NCI-H128 (cell line): ENCODE data around the gene DLGAP1.

Source experiments
- DNase-seq: peaks from one replicate; lab custom pipeline; 2025; ENCODE audit not compliant: unreplicated experiment; lab: John Stamatoyannopoulos, UW

Gene DLGAP1

DNA sequence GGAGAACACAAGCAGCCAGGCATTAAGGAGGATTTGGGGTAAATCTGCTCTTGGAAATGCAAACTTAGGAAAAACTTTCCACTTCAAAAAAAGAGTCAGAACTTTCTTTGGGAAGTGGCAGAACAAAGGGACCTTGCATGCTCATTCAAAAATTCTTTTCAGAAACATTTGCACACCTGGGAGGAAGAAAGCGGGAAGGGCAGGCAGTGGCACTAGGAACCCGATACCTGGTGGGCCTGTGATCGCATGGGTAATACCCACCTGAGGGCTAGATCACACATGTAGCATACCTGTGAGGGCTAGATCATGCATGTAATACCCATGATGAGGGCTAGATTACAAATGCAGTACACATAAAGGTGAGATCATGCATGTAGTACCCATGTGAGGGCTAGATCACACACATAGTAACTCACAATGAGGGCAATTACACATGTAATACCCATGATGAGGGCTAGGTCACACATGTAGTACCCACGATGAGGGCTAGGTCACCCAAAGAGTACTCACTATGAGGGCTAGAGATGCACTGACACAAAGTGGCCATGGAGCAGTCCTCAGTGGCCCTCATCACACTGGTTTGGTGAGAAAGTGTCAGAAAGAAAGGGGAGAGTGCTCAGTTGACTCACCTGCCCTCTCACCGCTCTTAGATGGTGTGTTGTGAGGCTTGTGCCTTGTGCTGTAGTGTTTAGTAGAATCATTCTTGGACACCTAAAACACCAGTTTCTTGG lies 212.5 kb downstream of the DLGAP1 start:
- no peak for DNase-seq

GRCh38 chr18:4241090-4241617 lies 214.0 kb downstream of the DLGAP1 start:
- no peak for DNase-seq

- DNase-seq: no peak
These were observed 216.1 kb downstream of the DLGAP1 start for GRCh38 chr18:4238966-4239365.

DNA sequence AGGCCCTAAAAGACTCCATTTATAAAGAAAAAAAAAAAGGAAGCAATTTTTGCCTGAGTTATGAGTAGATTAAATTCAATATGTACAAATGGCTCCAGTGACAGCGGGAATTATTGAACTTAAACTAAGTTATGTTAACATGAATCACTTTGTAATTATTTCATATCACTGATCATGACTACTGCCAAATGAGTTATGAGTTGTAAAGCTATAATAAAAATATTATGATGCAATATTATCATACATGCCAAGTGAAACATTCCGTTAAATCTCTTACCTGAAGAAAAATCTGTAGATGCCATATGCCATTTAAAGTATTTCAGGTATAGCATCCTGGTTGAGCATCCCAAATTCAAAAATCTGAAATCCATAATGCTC lies 217.5 kb downstream of the DLGAP1 start:
- no peak for DNase-seq

GRCh38 chr18:4236940-4237663 lies 218.0 kb downstream of the DLGAP1 start:
- DNase-seq: no peak

DNA sequence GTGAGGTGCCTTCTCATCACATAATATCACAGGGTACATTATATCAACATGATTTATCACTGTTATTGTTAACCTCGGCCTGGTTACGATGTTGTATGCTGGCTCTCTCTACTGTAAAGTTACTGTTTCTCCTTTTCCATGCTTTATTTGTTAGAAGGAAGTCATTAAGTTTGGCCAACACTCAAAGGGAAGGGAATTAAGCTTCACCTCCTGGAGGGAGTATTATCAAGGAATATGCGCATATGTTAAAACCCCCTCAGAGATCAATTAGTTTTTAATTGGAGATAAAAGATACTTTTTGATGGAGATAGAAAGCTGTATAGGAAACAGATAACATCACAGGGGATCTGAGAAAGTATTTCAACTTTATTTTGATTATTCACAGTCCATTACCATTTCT lies 221.6 kb downstream of the DLGAP1 start:
- DNase-seq: no peak

DNA sequence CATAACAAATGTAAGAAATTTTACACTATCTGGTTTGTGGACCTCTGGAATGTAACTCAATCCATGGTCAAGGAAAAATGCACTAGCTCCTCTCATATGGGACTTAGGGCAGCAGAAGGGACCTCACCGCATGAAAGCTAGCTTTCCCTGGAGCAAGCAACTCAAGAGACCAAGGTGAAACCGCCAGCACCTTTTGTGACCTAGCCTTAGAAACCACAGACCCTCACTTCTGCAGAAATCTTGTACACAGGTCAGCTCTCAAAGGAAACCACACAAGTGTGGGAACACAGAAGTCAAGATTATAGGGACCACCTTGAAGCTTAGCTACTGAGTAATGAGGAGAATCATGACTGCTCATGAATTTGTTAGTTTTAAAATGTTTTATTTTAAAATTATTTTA lies 222.5 kb downstream of the DLGAP1 start:
- no peak for DNase-seq

DNA sequence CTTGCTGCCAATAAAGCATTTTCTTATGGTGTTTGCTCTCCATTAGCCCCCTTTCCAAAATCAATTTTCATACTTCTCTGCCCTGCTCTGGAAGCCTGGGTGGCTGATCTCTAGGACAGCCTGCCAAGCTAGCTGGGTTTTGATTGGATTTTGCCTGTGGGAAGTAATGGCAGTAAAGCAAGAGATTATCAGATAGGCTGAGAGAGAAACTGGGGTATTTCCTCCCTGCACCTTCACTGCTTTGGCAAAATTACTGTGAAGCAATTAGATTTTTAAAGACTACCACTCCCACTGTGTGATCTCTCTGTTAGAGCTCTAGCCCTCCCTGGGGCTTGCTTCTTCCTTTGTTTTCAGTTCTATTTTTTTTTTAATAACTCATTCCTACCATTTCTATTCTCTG lies 223.8 kb downstream of the DLGAP1 start:
- DNase-seq: no peak

DNA sequence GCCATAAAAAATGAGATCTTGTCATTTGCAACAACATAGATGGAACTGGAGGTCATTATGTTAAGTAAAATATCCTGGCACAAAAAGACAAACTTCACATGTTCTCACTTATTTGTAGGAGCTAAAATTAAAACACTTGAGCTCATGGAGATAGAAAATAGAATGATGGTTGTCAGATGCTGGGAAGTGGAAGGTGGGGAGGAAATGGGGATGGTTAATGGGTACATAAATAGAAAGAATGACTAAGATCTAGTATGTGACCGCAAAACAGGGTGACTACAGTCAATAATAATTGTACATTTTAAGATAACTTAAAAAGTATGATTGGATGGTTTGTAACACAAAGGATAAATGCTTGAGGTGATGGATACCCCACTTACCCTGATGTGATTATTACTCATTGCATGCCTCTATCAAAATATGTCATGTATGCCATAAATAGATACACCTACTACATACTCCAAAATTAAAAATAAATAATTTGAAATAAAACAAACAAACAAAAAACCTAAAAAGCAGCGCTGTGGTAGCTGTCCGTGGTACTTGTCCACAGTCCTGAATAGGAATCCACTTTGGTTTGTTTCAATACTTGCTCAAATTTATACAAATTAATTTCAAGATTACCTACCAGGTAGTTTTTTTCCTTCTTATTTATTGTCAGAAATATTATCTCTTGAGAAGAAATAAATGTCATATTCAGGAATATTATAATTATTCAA lies 224.5 kb downstream of the DLGAP1 start:
- no peak for DNase-seq

DNA sequence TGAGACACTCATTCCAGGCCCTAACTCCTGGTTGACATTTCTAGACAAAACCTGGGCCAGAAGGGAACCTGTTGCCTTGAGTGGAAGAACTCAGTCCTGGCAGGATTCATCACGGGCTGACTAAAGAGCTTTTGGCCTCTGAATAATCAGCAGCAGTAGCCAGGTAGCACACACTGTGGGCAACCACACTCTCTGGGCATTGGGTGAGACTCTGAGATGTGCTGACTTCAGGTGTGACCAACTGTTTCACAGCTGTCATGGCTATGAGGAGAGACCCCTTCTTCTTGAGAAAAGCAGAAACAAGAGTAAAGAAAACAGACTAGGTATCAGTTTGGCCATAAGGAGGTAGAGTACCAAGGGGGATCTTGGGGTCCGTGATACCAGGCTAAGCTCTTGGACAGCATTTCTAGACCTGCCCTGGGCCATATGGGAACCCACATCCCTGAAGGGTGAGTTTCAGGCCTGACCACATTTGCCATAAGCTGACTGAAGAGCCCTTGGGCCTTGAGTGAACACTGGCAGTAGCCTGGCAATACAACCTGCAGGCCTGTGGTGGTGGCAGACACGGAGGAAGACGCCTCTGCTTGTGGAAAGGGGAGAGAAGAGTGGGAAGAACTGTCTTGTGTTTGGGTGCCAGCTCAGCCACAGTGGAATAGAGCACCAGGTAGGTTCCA lies 230.9 kb downstream of the DLGAP1 start:
- DNase-seq: no peak

DNA sequence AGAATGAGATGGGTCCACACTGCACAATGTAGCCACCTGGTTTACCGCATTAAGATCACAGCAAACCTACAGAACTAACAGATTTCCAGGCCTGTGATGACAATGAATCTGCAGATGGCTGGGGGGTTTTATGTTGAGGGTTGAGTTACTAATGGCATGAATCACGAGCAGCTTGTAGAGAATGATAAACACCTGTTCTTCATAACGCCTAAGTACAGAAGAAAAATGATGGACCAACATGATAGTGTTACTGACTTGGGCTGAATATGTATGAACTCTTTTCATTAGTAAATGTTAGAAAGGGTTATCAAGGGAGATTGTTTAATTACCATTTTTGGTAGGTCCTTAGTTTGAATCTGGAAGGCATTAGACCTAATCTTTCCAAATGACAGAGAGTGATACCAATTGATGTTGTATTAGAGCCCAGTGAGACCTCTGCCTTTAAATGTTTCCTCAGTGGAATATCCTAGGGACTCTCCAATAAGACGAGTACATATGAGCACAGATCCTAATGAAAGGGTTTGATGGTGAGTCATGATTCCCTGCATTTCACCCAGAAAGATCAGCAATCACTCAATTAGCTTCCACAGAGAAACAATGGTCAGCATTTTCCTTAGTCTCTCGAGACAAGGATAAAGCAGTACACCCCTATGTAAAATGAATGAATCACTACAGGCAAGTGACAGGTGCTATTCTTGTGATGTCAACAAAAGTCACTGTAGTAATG lies 243.8 kb downstream of the DLGAP1 start:
- no peak for DNase-seq

DNA sequence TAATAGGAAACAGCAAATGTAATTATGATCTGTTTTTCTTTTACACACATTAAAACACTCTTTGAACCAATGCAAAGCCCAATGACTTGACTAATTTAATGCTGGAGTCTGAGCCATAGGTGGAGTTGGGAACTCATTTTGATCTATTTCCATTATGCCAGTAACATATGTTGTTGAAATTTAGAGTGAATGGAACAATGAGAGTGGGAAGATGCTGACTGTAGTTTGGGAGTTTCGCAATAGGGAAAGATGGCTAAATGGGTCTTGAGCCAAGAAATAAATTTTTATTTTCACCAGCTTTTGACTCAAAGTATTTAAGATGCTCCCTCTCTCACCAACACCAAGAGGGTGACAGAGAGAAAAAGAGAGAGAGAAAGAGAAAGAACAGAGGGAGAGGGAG lies 246.7 kb downstream of the DLGAP1 start:
- no peak for DNase-seq

DNA sequence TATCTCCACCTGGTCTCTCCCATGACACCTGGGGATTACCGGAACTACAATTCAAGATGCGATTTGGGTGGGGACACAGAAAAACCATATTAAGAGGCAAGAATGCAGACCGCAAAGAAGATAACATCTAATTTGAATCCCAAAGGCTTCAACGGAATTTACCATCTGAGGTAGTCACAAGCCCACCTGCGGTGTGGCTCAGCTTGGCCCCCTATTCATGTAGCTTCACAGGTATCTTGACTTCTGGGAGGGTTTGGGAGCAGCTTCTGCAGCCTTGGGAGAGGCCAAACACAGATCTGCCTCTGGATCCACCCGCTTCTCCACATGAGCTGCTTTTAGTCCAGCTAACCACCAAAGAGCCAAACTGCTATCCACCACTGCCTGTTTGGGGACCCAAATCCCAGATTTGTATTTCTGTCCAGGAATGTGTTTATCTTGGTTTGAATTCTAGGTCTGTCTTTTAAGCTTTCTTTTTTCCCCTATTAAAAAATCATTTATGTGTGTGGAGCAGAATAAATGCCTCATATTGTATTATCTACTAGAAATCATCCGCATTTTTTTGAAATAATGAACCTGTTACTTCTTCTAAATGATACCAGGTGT lies 247.6 kb downstream of the DLGAP1 start:
- DNase-seq: no peak

DNA sequence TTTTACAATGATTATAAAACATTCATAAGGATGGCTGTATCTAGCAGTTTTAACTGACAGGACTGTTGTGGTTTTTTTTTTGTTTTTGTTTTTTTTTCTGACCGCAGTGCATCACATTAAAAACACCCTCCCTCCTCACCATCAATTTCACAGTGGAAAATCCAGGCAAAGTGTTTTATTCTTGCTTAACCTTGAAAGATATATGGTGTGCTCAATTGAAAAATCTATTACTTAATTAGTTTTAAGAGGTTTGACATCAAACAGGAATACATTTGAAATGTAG lies 250.7 kb downstream of the DLGAP1 start:
- no peak for DNase-seq

GRCh38 chr18:4203568-4204437 lies 251.3 kb downstream of the DLGAP1 start:
- DNase-seq: no peak

- no peak for DNase-seq
These were observed 254.7 kb downstream of the DLGAP1 start for GRCh38 chr18:4200399-4200798.

- no peak for DNase-seq
These were observed 256.2 kb downstream of the DLGAP1 start for GRCh38 chr18:4198956-4199355.

GRCh38 chr18:4196351-4196750 lies 258.8 kb downstream of the DLGAP1 start:
- no peak for DNase-seq

DNA sequence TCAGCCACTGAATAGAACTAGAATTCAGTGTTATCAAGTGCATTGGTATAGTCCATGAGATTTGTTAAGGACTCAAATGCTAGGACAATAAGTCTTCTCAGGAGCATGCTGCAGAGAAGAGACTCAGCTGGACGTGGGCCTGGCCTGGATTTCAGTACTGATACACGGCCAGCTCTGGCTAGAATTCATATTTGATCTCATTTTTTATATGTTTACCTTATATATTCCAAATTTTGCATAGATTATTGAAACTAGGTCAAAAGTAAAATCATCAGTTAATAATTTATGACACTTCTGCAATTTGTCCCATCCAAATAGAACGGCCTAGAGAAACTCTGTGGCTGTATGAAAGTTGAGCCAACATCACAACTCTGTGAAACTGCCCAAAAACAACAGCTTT lies 262.0 kb downstream of the DLGAP1 start:
- no peak for DNase-seq
